SK-N-SH (cell line): ENCODE results near the gene LPA. TPM values are rescaled to one million over a fixed set of nuclear protein-coding genes. Genes with fewer than 3 reads are reported as not detected.

Experiments used
- CTCF ChIA-PET: fragments of 300-600, 350-600 bp; formaldehyde crosslinking; extraction: SDS; loops from one replicate; lab custom pipeline; 2021; lab: Yijun Ruan, JAX
- POLR2A ChIA-PET: fragments of 350-600 bp; sonication (Branson Sonifier 250); formaldehyde crosslinking; extraction: SDS; loops from one replicate; lab custom pipeline; 2020; ENCODE audit warnings: antibody characterized with exemption, inconsistent platforms; lab: Yijun Ruan, JAX
- DNase-seq: peaks from one replicate; pipeline ENCODE4 v3.0.0; 2012
- H2AFZ ChIP-seq: fragments of 200-600 bp; sonication (generic); 2 replicates; pipeline ENCODE4 v1.8.1; 2016; ENCODE audit warnings: antibody characterized with exemption, mild to moderate bottlenecking, low read depth
- H3F3A ChIP-seq: fragments of 200-600 bp; sonication (generic); replicated peaks from 2 replicates; pipeline ENCODE3; 2016; ENCODE audit warnings: antibody characterized with exemption, mild to moderate bottlenecking; ENCODE audit not compliant: insufficient read depth
- H3K27ac ChIP-seq, 2 experiments: fragments of 200-500 bp in 1 of 2; fragments of 200-600 bp in 1 of 2; sonication (Bioruptor generic) in 1 of 2; sonication (generic), shearing (Covaris generic) in 1 of 2; 2 replicates each; pipeline versions ENCODE4 v1.5.1 to v1.6.1; 2014 to 2016; ENCODE audit warnings: low read depth in 2 of 2, inconsistent platforms in 1 of 2, low read length in 1 of 2, mild to moderate bottlenecking in 1 of 2, mixed read lengths in 1 of 2
- H3K27me3 ChIP-seq: fragments of 200-600 bp; sonication (generic), shearing (Covaris generic); 2 replicates; pipeline ENCODE4 v1.6.1; 2016; ENCODE audit warnings: mixed run types; ENCODE audit not compliant: insufficient read depth
- H3K36me3 ChIP-seq, 2 experiments: fragments of 200-500 bp in 1 of 2; fragments of 200-600 bp in 1 of 2; sonication (Bioruptor generic) in 1 of 2; sonication (generic) in 1 of 2; replicated peaks in 1 of 2; 2 replicates each; pipeline versions ENCODE3 to v1.5.1; 2014 to 2016; ENCODE audit warnings: low read length in 1 of 2, mild to moderate bottlenecking in 1 of 2; ENCODE audit not compliant: insufficient read depth in 2 of 2, control insufficient read depth in 1 of 2
- H3K4me1 ChIP-seq, 2 experiments: fragments of 200-500 bp in 1 of 2; fragments of 200-600 bp in 1 of 2; sonication (Bioruptor generic) in 1 of 2; sonication (generic), shearing (Covaris generic) in 1 of 2; 2 replicates each; pipeline versions ENCODE4 v1.5.1 to v1.6.1; 2014 to 2016; ENCODE audit warnings: low read depth in 1 of 2, low read length in 1 of 2, mixed run types in 1 of 2; ENCODE audit not compliant: insufficient read depth in 2 of 2, control insufficient read depth in 1 of 2
- H3K4me2 ChIP-seq: fragments of 200-600 bp; sonication (generic), shearing (Covaris generic); 2 replicates; pipeline ENCODE4 v1.6.1; 2017; ENCODE audit warnings: mixed run types
- H3K4me3 ChIP-seq, 2 experiments: fragments of 200-500 bp in 1 of 2; fragments of 200-600 bp in 1 of 2; sonication (Bioruptor generic) in 1 of 2; sonication (generic), shearing (Covaris generic) in 1 of 2; 2 replicates each; pipeline versions ENCODE4 v1.5.1 to v1.8.1; 2014 to 2016; ENCODE audit warnings: low read depth in 2 of 2, inconsistent platforms in 1 of 2, low read length in 1 of 2, mild to moderate bottlenecking in 1 of 2, mixed read lengths in 1 of 2, moderate library complexity in 1 of 2
- H3K79me2 ChIP-seq: fragments of 200-600 bp; sonication (generic); 2 replicates; pipeline ENCODE4 v1.8.1; 2017; ENCODE audit warnings: mild to moderate bottlenecking; ENCODE audit not compliant: insufficient read depth
- H3K9ac ChIP-seq: fragments of 200-600 bp; sonication (generic); 2 replicates; pipeline ENCODE4 v1.6.1; 2017; ENCODE audit warnings: mixed run types
- H3K9me2 ChIP-seq: fragments of 200-600 bp; sonication (generic); 2 replicates; pipeline ENCODE4 v1.6.1; 2017; ENCODE audit warnings: mixed run types
- H3K9me3 ChIP-seq: fragments of 200-600 bp; sonication (generic); 2 replicates; pipeline ENCODE4 v1.6.1; 2017; ENCODE audit warnings: mixed run types, mild to moderate bottlenecking, moderate library complexity
- H4K20me1 ChIP-seq: fragments of 200-600 bp; sonication (generic); 2 replicates; pipeline ENCODE4 v1.6.1; 2017; ENCODE audit warnings: mild to moderate bottlenecking, mixed run types; ENCODE audit not compliant: insufficient read depth
- CHD2 ChIP-seq: fragments of 150-350 bp; IDR thresholded peaks from 2 replicates; pipeline ENCODE4 v1.6.1; 2018; ENCODE audit warnings: low read length; ENCODE audit not compliant: partially characterized antibody
- EZH2phosphoT487 ChIP-seq: fragments of 200-600 bp; sonication (generic); IDR thresholded peaks from 2 replicates; pipeline ENCODE4 v1.6.1; 2017; ENCODE audit warnings: low read depth, mixed run types, mild to moderate bottlenecking, antibody characterized with exemption, moderate library complexity, borderline replicate concordance
- POLR2AphosphoS5 ChIP-seq: IDR thresholded peaks from 2 replicates; pipeline ENCODE4 v1.6.1; 2012; ENCODE audit warnings: low read depth, low read length
- REST ChIP-seq: IDR thresholded peaks from 2 replicates; pipeline ENCODE4 v1.6.1; 2012; ENCODE audit warnings: mild to moderate bottlenecking, low read depth, low read length, moderate library complexity
- RXRA ChIP-seq: IDR thresholded peaks from 2 replicates; pipeline ENCODE4 v1.4.0; 2012; ENCODE audit warnings: low read depth, mild to moderate bottlenecking, borderline replicate concordance
- WGBS: methylation state at CpG from one replicate; pipeline ENCODE4 v1.1.6; 2017; ENCODE audit warnings: low lambda C conversion rate; 5-methylcytosine and 5-hydroxymethylcytosine counted together
- polyA plus RNA-seq, 3 experiments: library from polyadenylated mRNA; depleted of rRNA; stranded (reverse); fragments of >200 nt; gene quantifications; 2 replicates each; pipeline ENCODE4 v1.2.3, GENCODE V29; 2012

The LPA gene
- polyA plus RNA-seq, 1 of the 3 experiments (the other 2 are of a cell fraction): not detected

GRCh38 chr6:160544802-160545201, 119.3 kb downstream of the LPA start:
- POLR2A ChIA-PET: no interaction called here
- Histone ChIP-seq H3F3A (no peaks in the 10 kb centered on the region), H3K4me2 (no peak overlapping the region), H3K9me2 (no peaks in the 10 kb centered on the region), H4K20me1 (no peaks in the 10 kb centered on the region), H3K79me2 (no peaks in the 10 kb centered on the region), H3K27me3 (no peaks in the 10 kb centered on the region), H3K9ac (no peak overlapping the region), H2AFZ (no peak overlapping the region), H3K36me3 (no peaks in the 10 kb centered on the region), H3K9me3 (no peaks in the 10 kb centered on the region), H3K27ac (no peak overlapping the region), H3K4me1 (no peaks in the 10 kb centered on the region), H3K4me3 (no peak overlapping the region)
- 4% methylated on average over 6 of the region's 6 CpGs for WGBS
- no peak for DNase-seq
- TF ChIP-seq RXRA (no peak), POLR2AphosphoS5 (no peak)
- CTCF ChIA-PET: interaction anchor here (1.1 kb wide), 1 partner anchor 11 kb away, joined by 4 read pairs; no protein-coding TSS in a partner anchor

GRCh38 chr6:160535270-160535669, 128.8 kb downstream of the LPA start:
- CTCF ChIA-PET: interaction anchor here (0.9 to 4.8 kb wide), 2 partner anchors 14 to 23 kb away, joined by 3 to 97 read pairs; no protein-coding TSS in a partner anchor
- WGBS: 3% methylated on average over 1 of the region's 1 CpG
- H3K4me3 ChIP-seq: no peak overlapping the region

More at GRCh38 chr6:160535270-160535669, 128.8 kb downstream of the LPA start:
- H3K79me2 ChIP-seq: no peaks in the 10 kb centered on the region
- no peak for TF ChIP-seq REST
- no peak for TF ChIP-seq CHD2
- no peak for TF ChIP-seq EZH2phosphoT487
- no peaks in the 10 kb centered on the region for H3K9me3 ChIP-seq
- no peaks in the 10 kb centered on the region for H4K20me1 ChIP-seq
- no peak overlapping the region for H3K27ac ChIP-seq
- H3K9me2 ChIP-seq: no peaks in the 10 kb centered on the region
- H3K9ac ChIP-seq: no peak overlapping the region
- no peaks in the 10 kb centered on the region for H3K4me1 ChIP-seq
- H3K4me2 ChIP-seq: no peak overlapping the region
- no peak for DNase-seq
- H3F3A ChIP-seq: no peaks in the 10 kb centered on the region
- no peaks in the 10 kb centered on the region for H3K36me3 ChIP-seq
- peaks cover 11% of the 10 kb centered on the region for H3K27me3 ChIP-seq
- POLR2A ChIA-PET: no interaction called here
- no peak overlapping the region for H2AFZ ChIP-seq
